Measurements from ENCODE around the gene METTL15.

DNA sequence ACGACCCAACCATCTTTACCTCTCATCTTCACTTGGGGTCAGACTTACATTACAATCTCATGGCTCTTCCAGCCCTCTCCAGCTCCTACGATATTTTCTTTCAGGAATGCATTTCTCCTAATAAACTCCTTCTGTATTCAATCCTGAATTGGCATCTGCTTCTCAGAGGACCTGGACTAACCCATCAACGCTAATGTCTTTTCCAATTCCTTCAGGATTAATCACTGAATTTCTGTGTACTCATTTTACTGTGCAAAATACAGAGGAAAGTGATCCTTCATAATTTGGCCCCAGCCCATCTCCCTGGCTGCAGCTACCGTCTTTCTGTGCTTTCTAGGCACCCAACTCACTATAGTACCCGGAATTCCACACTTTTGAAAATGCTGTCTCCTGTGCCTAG is 239.2 kb downstream of the METTL15 start:
- TF ChIP-seq, protein P1, sequence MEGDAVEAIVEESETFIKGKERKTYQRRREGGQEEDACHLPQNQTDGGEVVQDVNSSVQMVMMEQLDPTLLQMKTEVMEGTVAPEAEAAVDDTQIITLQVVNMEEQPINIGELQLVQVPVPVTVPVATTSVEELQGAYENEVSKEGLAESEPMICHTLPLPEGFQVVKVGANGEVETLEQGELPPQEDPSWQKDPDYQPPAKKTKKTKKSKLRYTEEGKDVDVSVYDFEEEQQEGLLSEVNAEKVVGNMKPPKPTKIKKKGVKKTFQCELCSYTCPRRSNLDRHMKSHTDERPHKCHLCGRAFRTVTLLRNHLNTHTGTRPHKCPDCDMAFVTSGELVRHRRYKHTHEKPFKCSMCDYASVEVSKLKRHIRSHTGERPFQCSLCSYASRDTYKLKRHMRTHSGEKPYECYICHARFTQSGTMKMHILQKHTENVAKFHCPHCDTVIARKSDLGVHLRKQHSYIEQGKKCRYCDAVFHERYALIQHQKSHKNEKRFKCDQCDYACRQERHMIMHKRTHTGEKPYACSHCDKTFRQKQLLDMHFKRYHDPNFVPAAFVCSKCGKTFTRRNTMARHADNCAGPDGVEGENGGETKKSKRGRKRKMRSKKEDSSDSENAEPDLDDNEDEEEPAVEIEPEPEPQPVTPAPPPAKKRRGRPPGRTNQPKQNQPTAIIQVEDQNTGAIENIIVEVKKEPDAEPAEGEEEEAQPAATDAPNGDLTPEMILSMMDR (IDR thresholded peaks at IDR 0.05), result no peak
- TF ChIP-seq POLR2A (IDR thresholded peaks at IDR 0.05), result no peak
- no peak for TF ChIP-seq EP300 (IDR thresholded peaks at IDR 0.05)

Data from ovary (tissue), 3 donors.